HepG2 (cell line): ENCODE data around the gene DACT2. TPM values are rescaled to one million over a fixed set of nuclear protein-coding genes. Genes with fewer than 3 reads are reported as not detected.

Experiments
- ATF5 ChIP-seq: sonication (generic); formaldehyde crosslinking; IDR thresholded peaks from 2 replicates; pipeline ENCODE4 v1.4.0; 2020; ENCODE audit warnings: mild to moderate bottlenecking, low read depth, missing genetic modification reagents
- CEBPZ ChIP-seq: IDR thresholded peaks from 2 replicates; pipeline ENCODE4 v1.6.1; 2012; ENCODE audit warnings: low read length, improper control_type of control experiment
- CREB3 ChIP-seq: sonication (generic); formaldehyde crosslinking; IDR thresholded peaks from 2 replicates; pipeline ENCODE4 v1.5.0; 2020; ENCODE audit warnings: missing genetic modification reagents
- DRAP1 ChIP-seq: IDR thresholded peaks from 2 replicates; pipeline ENCODE4 v1.6.1; 2016; ENCODE audit warnings: missing genetic modification reagents, missing compliant biosample characterization
- ETV5 ChIP-seq: IDR thresholded peaks from 2 replicates; pipeline ENCODE4 v1.6.1; 2018; ENCODE audit warnings: missing biosample characterization, missing genetic modification reagents, inconsistent platforms, borderline replicate concordance
- GMEB1 ChIP-seq: sonication (generic); formaldehyde crosslinking; IDR thresholded peaks from 2 replicates; pipeline ENCODE4 v1.5.1; 2020; ENCODE audit warnings: missing genetic modification reagents, mild to moderate bottlenecking, borderline replicate concordance
- RERE ChIP-seq: IDR thresholded peaks from 2 replicates; pipeline ENCODE4 v1.6.1; 2016; ENCODE audit warnings: low read depth, missing genetic modification reagents, missing compliant biosample characterization
- STAG1 ChIP-seq: sonication (generic); formaldehyde crosslinking; IDR thresholded peaks from 2 replicates; pipeline ENCODE4 v1.4.0; 2020; ENCODE audit warnings: missing genetic modification reagents
- ZBTB3 ChIP-seq: sonication (generic); formaldehyde crosslinking; IDR thresholded peaks from 2 replicates; pipeline ENCODE4 v1.4.0; 2020; ENCODE audit warnings: low read depth, mild to moderate bottlenecking, moderate library complexity, missing genetic modification reagents, borderline replicate concordance
- ZNF451 ChIP-seq: sonication (generic); formaldehyde crosslinking; IDR thresholded peaks from 2 replicates; pipeline ENCODE4 v1.5.0; 2020; ENCODE audit warnings: mild to moderate bottlenecking, missing genetic modification reagents
- ZNF7 ChIP-seq: IDR thresholded peaks from 2 replicates; pipeline ENCODE4 v1.6.1; 2016; ENCODE audit warnings: missing biosample characterization, missing genetic modification reagents
- ZNF740 ChIP-seq: sonication (generic); formaldehyde crosslinking; IDR thresholded peaks from 2 replicates; pipeline ENCODE4 v1.4.0; 2020; ENCODE audit warnings: missing genetic modification reagents
- polyA plus RNA-seq, 8 experiments: library from polyadenylated mRNA; depleted of rRNA in 3 of 8; stranded (reverse) in 7 of 8; unstranded in 1 of 8; fragments of >200 nt; fragmentation: Illumina TruSeq in 4 of 8; extraction: Trizol in 4 of 8; gene quantifications; 2 replicates each; pipeline versions ENCODE4 v1.2.1 to v1.2.3, GENCODE V29; 2011 to 2016; ENCODE audit warnings: low read depth in 4 of 8, missing spikeins in 1 of 8, mixed read lengths in 1 of 8; ENCODE audit not compliant: insufficient read depth in 1 of 8
- total RNA-seq, 5 experiments: library from RNA; depleted of rRNA; stranded (reverse); fragments of >200 nt; fragmentation: Illumina TruSeq; extraction: Trizol; gene quantifications; 2 replicates each; pipeline ENCODE4 v1.2.3, GENCODE V29; 2016; ENCODE audit warnings: low read depth in 1 of 5

The DACT2 gene
- total and polyA plus RNA-seq, 2 of the 13 experiments (the other 11 are each of a cell fraction or from before 2014, with no cell fraction given) = 0.15 TPM; not detected in 1

- TF ChIP-seq ZNF740 (peak; percentile 80; the same call in 1 of the 2 replicates), STAG1 (peak; percentile 4), RERE (CRISPR knock-in tag) (peak; percentile 82; the same call in 1 of the 2 replicates), CREB3 (CRISPR knock-in tag) (no peak), GMEB1 (peak; percentile 53; the same call in 1 of the 2 replicates), DRAP1 (peak; percentile 86), ETV5 (peak; percentile 37; the same call in 1 of the 2 replicates), ATF5 (CRISPR knock-in tag) (0 out of 2 replicates have a peak, but pooled peaks have one; percentile 86), ZBTB3 (CRISPR knock-in tag) (0 out of 2 replicates have a peak, but pooled peaks have one; percentile 33), ZNF451 (CRISPR knock-in tag) (no peak; the same call in 1 of the 2 replicates), ZNF7 (CRISPR knock-in tag) (no peak), CEBPZ (no peak)
These were observed 45.3 kb downstream of the DACT2 start (continued) for GRCh38 chr6:168274037-168274952.
